ENCODE measurements around the gene ADCY1.

ADCY1 gene

DNA sequence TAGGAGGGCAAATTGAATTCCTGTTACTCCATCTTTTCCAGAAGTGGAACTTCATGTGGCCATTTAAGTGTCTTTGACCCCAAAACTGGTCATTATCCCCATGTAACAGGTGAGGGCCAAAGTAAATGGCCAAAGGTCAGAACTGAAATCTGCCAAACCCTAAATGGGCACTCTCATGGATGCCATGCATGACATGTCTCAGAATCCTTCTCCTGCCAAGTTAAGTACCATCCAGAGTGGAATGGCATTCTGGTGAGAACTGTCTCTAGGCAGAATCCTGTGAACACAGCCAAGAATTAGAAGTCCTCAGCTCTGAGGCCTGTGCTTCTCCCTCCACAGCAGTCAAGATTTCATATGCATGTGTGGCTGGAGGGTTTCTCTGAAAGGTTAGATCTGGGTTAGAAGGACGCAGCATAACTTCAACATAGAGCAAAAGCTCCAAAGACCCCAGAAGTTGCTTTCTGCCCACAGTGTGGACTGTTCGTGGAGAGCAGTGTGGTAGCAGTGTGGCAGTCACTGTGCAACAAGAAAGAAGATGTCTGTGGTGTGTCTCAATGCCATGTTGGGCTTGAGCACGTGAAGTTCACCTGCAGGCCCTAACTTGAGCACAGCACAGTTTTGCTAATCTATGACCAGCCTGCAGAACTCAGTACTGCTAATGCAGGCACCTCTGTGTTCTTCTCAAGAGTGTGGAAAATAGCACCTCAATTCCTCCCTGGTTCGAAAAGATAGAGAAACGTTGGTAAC lies 121.3 kb downstream of the ADCY1 start:
- no peak for DNase-seq (ENCODE audit: low read depth)

DNA sequence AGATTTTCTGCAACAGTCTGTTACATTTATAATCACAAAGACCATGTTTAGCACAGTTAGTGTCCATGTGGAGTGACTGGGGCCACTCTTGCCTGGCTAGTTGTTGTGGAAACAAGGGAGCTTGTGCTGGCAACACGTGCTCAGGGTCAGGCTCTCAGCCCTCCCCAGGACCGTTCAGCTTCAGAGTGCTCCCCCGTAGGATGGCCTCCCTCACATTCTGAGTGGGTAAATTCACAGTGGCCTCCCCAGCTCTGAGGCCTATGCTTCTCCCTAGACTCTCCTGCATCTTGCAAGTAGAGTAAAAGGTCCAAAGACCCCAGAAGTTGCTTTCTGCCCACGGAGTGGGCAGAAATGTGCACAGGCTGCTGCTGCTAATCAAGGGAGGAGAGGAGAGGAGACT lies 122.3 kb downstream of the ADCY1 start:
- DNase-seq (ENCODE audit: low read depth) = no peak

DNA sequence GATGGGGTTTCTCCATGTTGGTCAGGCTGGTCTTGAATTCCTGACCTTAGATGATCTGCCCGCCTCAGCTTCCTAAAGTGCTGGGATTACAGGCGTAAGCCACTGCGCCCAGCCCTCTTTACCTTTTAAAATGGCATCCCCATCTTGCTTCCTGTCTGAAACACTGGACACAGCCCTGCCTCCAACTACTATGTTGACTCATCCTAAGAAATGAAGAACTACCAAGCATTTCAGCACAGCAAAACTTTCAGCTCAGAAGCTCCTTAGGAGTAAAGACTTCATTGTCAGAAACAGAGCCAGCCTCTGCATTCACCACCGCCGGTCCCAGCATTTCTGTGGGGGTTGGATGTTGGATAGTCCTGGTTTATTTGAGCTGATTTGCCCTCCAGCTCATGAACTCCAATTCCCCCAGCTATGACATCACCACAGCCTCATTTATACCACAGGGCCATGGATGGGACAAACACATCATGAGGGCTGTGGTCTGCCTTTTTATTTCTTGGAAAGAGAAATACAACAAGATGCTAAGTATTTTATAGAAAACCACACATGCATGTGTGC lies 123.5 kb downstream of the ADCY1 start:
- DNase-seq (ENCODE audit: low read depth) = no peak

DNA sequence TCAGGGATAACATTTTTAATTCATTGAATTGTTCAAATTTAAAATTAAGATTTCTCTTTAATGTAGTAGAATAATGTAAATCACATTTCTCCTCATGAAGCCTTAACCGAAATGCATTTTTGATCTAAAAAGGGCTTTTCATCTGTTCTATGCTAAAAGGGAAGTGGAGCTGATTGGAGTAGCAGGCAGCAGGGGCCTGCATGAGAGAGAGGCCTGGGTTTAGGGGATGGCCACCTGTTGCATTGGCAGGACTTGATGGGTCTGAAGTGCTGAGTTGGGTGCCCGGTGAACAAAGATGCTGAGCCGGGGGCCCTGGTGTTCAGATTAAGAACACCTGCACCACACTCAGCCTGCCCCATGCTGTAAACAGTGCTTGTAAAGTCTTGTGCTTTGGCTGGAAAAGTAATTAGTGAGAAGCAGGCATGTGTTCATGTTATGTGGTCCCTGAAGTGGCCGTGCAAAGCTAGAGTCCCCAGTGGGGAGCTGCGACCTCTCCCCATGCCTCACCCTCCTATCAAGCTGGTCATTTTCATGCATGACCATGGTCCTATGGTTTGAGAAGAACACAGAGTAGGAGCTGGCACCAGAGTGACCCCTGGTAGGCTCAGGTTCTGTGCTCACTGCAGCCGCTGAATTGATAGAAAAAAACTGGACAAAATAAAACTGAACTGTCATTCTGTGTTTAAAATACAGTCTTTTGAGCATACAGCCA lies 124.3 kb downstream of the ADCY1 start:
- no peak for DNase-seq (ENCODE audit: low read depth)

DNA sequence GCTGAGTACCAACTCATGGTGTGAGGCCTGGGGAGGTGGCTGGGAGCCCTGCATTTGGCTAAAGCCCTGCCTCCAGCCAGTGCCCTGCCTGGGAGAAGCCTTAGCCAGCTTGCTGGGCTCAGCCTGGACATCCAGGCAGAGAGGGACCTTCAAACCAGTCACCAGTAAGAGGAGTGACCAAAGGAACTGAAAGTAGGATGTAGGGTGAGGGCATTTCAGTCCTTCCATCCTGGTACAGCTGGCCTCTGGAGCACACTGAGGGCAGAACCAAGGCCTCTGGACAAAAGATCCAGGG lies 124.8 kb downstream of the ADCY1 start:
- no peak for DNase-seq (ENCODE audit: low read depth)

DNA sequence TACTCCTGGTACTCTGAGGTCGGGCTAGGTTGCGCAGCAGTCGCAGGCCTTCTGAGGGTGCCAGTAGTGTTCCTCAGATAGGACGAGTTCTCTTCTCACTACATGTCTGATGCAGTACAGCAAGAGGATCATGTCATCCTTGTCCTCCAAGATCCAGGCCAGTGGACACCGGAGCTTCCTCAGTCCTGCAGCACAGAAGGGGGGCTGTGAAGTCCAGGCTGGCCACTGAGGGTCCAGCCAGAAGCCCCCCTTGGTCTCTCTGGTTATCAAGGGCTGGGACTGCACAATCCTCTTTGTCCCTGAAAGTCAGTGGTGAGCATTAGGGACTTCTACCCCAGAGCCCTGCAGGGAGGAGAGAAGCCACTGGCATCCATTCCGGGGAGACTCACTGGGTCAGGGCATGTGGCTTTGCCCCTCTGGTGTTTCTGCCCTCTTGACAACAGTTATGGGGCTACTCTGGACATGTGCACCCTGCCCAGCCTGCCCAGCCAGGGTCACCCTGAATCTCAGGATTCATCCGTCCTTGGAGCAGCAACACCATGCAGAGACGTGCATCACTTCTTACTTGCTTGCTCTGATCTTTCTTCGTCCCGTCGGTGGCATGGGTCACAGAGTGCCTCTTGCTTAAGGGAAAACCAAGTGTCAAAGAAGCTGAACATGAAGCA lies 125.7 kb downstream of the ADCY1 start:
- DNase-seq (ENCODE audit: low read depth) = no peak

DNA sequence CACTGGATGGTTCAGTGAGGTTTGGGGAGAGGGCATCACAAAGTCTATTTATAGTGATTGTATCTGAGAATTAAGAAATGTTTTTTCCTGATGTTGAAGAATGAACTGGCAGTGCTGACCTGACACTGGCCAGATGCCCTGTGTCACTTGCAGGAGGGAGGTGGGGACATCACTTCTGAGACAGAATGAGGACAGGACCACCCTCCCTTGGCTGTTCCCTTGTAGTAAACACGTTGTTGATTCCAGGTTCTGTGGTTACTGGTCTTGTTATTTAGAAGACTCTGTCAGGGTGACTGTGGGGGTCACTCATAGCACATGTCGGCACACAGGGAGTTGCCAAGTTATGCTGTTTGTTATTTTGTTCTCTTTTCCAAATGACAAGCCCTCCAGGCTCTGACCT lies 126.4 kb downstream of the ADCY1 start:
- no peak for DNase-seq (ENCODE audit: low read depth)

DNA sequence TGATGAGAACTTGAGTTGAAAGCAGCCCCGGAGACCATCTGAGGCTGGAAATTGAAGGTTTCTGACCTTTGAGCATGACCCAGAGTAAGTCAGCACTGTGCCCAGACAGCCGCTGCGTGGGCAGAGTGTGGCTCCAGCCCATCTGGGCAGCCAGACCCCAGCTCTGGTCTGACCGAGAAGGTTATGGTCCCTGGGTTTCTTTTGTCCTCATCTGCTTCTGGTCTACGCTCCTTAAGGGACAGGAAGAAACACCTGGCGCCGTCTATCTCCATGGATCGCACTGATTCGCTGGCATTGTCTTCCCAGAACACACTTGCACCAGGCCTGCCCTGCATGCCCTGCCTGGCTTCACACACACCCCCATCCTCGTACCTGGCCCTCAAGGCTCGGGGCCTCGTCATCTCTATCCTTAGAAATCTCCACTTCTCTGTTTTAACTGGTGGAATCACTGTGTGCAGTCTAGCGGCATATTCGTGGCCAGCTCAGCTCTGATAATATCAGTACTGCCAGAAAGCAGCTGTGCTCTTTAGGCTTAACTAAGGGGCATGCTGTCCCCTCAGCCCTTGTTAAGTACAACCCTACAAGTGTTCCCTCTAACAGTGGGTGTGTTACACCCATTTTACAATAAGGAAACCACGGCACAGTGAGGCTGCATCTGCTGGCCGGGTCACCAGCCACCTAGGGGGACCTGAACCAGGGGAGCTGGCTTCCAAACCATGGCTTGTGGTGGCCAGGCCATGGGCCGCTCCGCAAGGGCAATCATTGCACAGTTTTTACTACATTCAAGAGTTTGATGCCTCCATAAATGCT lies 127.7 kb downstream of the ADCY1 start:
- DNase-seq (ENCODE audit: low read depth) = no peak

DNA sequence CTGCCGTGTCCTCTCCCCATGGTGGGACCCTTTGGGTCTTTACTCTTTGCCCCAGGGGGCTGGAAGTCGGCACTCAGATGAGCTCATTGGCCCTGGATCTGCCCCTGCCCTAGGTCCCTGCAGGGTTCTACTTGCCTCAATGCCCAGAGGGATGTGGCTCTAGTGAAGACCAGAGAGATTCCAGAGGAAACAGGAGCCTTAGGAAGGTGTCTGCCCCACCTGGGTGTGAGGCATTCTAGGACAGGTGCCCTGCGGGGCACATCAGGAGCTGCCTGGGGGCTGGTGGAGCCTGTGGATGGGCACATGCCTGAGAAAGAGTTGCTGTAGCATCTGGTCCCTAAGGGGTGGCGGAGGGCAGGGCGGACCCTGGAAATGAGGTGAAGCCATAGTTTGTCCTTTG lies 128.6 kb downstream of the ADCY1 start:
- DNase-seq (ENCODE audit: low read depth) = no peak

DNA sequence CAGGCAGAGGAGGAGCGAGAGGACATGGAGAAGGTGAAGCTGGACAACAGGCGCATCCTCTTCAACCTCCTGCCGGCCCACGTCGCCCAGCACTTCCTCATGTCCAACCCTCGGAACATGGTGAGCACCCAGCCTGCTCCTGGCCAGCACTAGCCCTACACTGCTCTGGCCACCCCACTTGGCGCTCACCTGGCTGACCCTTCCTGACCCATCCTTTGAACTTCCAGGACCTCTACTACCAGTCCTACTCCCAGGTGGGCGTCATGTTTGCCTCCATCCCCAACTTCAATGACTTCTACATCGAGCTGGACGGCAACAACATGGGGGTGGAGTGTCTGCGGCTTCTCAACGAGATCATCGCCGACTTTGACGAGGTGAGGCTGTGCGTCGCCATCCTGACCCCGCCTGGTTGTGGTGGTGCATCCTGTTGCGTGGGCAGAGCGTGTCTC lies 129.2 kb downstream of the ADCY1 start:
- DNase-seq (ENCODE audit: low read depth) = no peak

DNA sequence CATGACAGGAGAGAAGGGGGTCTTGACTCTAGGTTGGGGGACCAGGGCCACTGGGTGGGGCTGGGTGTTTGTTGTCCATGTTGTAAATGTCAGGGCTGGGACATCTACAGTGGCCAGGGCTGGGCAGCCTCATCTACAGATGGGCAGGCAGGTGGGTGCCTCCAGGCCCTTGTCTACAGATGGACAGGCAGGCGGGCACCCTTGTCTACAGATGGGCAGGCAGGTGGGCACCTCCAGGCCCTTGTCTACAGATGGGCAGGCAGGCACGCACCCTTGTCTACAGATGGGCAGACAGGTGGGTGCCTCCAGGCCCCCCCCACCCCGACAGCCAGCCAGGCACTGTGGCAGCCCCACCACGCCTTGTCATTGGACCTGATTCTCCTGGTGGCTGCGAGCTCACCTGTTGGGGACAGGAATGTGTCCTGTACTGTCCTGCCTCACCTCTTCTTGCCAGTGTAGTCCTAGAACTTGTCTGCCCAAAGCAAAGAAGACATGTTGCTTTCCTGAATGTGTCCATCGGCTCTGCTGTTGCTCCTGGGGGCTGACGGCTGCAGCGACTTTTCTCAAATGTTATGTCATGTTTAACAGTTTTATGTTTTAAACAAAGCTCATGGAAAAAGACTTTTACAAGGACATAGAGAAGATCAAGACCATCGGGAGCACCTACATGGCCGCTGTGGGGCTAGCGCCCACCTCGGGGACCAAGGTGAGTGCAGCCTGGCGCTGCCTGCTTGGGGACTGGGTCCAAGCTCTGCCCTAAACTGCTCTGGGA lies 129.9 kb downstream of the ADCY1 start:
- no peak for DNase-seq (ENCODE audit: low read depth)

DNA sequence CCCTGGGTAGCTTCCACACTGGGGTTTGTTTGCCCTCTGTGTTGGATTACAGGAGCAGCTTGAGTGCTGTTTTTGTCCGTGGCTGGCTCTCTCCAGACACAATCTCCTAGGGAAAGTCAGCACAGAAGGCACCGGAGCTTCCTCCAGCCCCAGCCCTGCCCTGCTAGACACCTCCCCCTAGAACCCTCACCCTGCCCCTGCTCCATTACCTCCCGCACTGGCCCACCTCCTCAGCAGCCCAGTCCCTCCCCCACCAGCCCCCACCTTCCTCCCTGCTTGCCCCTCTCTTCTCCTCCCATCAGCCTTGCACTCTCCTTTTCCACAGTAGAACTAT lies 130.5 kb downstream of the ADCY1 start:
- no peak for DNase-seq (ENCODE audit: low read depth)

DNA sequence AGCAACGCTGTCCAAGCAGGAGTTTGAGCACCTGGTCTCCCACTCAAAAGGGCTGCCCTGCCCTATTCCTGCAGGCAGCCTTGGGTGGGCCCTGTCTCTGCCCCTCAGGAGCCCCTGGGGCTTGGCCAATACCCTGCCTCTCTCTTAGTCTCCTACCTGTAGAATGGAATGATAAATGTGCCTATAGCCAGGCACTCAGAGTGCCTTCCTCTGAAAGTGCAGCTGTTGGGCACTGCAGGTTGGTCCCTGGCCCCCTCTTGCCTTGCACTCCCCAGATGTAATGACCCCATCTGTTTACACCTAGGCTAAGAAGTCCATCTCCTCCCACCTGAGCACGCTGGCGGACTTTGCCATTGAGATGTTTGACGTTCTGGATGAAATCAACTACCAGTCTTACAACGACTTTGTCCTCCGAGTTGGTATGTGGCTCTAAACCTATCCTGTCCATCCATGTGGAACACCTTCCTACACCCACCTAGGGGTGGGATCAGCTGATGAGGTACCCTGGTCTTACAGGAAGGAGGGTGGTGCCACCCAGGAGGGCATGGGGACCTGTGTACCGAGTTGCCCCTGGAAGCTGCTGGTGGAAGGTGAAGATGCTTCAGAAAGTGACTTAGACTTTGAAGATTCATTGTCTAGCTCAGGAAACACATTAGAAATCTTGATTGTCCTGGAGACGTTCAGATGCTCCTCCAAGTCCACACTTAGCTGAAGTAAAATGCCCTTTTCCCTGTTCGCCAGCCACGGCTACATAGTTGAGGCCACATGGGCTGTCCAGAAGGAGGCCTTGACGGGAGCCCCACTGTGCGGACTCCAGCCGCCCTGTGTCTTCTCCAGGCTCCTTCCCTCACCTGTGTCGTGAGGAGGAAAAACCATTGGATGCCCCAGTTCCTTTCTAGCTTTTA lies 134.1 kb downstream of the ADCY1 start:
- DNase-seq (ENCODE audit: low read depth) = no peak

DNA sequence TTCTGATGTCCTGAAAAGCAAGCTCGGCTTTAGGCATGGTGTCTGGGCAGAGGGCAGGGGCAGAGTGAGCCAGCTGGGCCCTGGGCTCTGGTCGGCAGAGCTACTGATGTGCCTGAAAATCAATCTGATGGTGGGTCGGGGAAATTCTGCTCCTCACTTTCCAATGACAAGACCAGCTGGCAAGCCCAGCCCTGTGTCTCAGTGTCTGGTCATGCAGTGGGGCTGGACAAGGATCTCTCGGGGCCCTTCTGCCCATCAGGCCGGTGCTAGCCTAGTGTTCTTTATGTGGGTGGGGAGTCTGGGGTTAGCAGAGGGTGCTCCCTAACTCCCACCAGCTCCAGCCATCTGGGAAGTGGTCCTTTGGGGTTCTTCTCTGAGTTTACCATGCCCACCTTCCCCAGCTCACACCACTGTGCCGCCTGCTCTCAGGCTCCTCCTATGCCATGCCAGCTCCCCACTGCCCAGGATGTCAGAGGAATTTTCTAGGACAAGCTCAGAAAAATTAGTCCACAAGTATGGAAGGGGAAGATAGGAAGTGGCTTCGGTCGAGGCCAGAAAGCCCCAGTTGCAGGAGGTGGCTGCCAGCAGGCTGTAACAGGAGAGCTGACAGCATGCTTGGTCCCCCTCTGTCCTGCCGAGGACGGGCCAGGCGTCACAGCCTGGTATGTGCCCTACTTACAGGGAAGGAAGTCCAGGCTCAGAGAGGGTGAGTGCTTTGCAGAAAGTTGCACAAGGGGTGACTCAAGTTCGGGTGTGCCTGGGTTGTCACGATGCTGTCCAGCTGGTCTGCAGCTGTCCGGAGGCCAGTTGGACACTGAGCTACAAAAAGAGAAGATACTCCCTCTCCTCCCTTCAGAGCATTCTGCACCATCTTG lies 135.2 kb downstream of the ADCY1 start:
- peak; percentile 65 for DNase-seq (ENCODE audit: low read depth)

DNA sequence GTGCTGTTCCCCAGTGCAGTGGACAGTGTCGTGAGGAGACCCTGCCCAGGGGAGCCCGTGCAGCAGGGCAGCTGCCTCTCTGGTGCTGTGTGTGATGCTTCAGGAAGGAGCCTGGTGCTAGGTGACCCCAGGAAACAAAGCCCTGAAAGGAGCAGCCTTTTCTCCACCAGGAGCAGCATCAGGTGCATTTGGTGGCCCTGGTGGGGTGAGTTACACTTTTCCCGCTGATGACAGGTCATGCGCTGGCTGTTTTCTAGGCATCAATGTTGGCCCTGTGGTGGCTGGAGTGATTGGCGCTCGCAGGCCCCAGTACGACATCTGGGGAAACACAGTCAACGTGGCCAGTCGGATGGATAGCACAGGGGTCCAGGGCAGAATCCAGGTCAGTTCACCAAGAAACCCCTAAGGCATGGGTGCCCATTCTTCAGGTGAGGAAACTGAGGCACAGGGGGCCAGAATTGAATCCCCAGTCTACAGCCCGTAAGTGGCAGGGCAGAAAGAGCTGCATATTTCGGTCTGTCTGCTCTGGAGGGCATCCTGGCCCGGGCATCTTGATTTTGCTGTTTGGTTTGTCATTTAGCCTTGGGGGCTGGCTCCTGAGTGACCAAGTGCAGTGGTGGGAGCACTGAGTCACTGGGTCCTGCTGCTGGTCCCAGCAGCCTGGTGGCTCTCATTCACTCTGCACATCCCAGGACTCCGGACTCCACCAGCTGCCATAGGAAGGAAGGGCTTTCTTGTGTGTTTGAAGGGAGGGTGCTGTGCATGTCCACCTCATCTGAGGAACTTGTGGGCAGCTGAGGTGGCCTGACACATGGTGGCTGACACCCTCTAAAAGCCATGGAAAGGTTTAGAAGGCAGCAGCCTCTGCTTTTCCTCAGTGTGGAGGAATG lies 136.3 kb downstream of the ADCY1 start:
- no peak for DNase-seq (ENCODE audit: low read depth)

DNA sequence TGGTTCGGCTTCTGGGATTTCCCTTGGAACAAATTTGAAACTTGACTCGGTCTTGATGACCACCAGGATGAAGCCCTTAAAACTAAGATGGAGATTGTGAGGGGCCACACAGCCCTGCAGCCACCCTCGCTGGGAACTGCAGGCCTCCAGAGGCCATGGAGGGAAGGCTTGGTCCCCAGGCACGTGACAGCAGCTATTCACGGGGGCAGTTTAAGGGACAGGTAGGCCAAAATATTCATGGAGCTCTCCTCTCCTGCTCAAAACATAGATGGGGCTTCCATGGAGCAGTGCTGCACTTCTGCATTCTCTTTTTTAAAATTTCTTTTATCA lies 137.0 kb downstream of the ADCY1 start:
- no peak for DNase-seq (ENCODE audit: low read depth)

DNA sequence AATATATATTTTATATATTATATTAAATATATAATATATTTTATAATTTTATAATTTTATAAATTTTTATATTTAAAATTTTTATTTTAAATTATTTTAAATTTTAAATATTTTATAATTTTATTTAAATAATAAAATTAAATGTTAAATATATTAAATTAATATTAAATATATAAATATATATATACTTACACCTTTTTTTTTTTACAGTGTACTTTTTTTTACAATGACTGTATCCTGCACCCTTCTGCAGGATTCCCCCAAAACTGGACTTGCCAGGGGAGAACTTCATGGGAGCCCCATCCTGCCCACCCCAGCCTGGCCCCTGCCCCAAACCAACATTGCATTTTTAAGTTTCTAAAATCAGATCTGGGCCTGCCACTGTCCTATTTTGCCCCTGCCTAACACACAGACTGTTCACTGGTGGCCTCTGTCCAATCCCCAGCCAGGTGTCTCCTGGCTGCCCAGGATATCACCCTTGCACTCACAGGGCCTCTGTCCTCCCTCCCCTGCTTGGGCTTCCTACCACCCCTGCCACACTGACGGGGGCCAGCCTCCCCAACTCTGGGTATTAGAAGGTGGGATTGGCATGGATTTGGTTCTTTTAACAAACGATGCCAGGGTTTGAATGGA lies 138.0 kb downstream of the ADCY1 start:
- no peak for DNase-seq (ENCODE audit: low read depth)

Measured in fibroblast of gingiva (primary cell).